DMS 273 (cell line): ENCODE measurements around the gene DCLK3.

Experiments used
- DNase-seq: peaks from one replicate; lab custom pipeline; 2025; ENCODE audit not compliant: unreplicated experiment; lab: John Stamatoyannopoulos, UW

The DCLK3 gene

GRCh38 chr3:36710606-36711005, 53.7 kb downstream of the DCLK3 start:
- no peak for DNase-seq

- DNase-seq: no peak
Observed at GRCh38 chr3:36709826-36710365, 54.5 kb downstream of the DCLK3 start.

- no peak for DNase-seq
Observed at GRCh38 chr3:36709281-36709680, 55.1 kb downstream of the DCLK3 start.

- DNase-seq: peak; percentile 33
Observed at GRCh38 chr3:36707623-36708409, 56.5 kb downstream of the DCLK3 start.

- no peak for DNase-seq
Observed at GRCh38 chr3:36705015-36705414, 59.3 kb downstream of the DCLK3 start.

- DNase-seq: no peak
Observed at GRCh38 chr3:36704280-36704679, 60.1 kb downstream of the DCLK3 start.

- no peak for DNase-seq
Observed at GRCh38 chr3:36701249-36701572, 63.1 kb downstream of the DCLK3 start.

GRCh38 chr3:36700537-36701248, 63.7 kb downstream of the DCLK3 start:
- peak; percentile 75 for DNase-seq

- no peak for DNase-seq
Observed at GRCh38 chr3:36698314-36698713, 66.0 kb downstream of the DCLK3 start.

- DNase-seq: peak; percentile 48
Observed at GRCh38 chr3:36697229-36698001, 66.9 kb downstream of the DCLK3 start.

- DNase-seq: no peak
Observed at GRCh38 chr3:36696799-36697198, 67.6 kb downstream of the DCLK3 start.

- DNase-seq: no peak
Observed at GRCh38 chr3:36695769-36696137, 68.6 kb downstream of the DCLK3 start.

GRCh38 chr3:36695113-36695768, 69.1 kb downstream of the DCLK3 start:
- no peak for DNase-seq

GRCh38 chr3:36693670-36694069, 70.7 kb downstream of the DCLK3 start:
- DNase-seq: no peak

GRCh38 chr3:36689560-36689959, 74.8 kb downstream of the DCLK3 start:
- DNase-seq: peak; percentile 64

GRCh38 chr3:36688815-36689214, 75.5 kb downstream of the DCLK3 start:
- DNase-seq: peak; percentile 54

- no peak for DNase-seq
Observed at GRCh38 chr3:36686516-36686915, 77.8 kb downstream of the DCLK3 start.

- DNase-seq: no peak
Observed at GRCh38 chr3:36681867-36682266, 82.5 kb downstream of the DCLK3 start.

GRCh38 chr3:36680952-36681351, 83.4 kb downstream of the DCLK3 start:
- DNase-seq: no peak

- no peak for DNase-seq
Observed at GRCh38 chr3:36679384-36680200, 84.8 kb downstream of the DCLK3 start.
